HL-60 (cell line): ENCODE measurements around the gene MAST2.

Source experiments
- DNase-seq, 2 experiments: peaks; one replicate each; pipeline ENCODE4 v3.0.0-alpha.2; 2010 to 2020; ENCODE audit warnings: low read depth in 1 of 2, low spot score in 1 of 2
- H3K27ac ChIP-seq: fragments of 250-450 bp; sonication (Bioruptor Pico); replicated peaks from 2 replicates; pipeline ENCODE4 v1.5.1; 2020; ENCODE audit warnings: mild to moderate bottlenecking, moderate library complexity
- H3K27me3 ChIP-seq: fragments of 250-450 bp; sonication (Bioruptor Pico); 2 replicates; pipeline ENCODE4 v1.5.1; 2021; ENCODE audit warnings: mild to moderate bottlenecking, moderate library complexity; ENCODE audit not compliant: insufficient read depth, poor library complexity, severe bottlenecking
- H3K4me3 ChIP-seq: replicated peaks from 2 replicates; pipeline ENCODE4 v1.5.1; 2011; ENCODE audit warnings: mild to moderate bottlenecking, control low read depth, low read length; ENCODE audit not compliant: insufficient read depth
- CTCF ChIP-seq: IDR thresholded peaks from one replicate; pipeline ENCODE4 v1.5.1; 2011; ENCODE audit warnings: low read length, control low read depth, inconsistent platforms; ENCODE audit not compliant: insufficient read depth
- GABPA ChIP-seq: IDR thresholded peaks from 2 replicates; pipeline ENCODE4 v1.6.1; 2012; ENCODE audit warnings: low read depth
- POLR2AphosphoS5 ChIP-seq: IDR thresholded peaks from 2 replicates; pipeline ENCODE4 v1.6.1; 2012; ENCODE audit warnings: low read depth
- SPI1 ChIP-seq: IDR thresholded peaks from 2 replicates; pipeline ENCODE4 v1.6.1; 2012; ENCODE audit warnings: low read depth, mild to moderate bottlenecking, borderline replicate concordance
- TF ChIP-seq, protein P1 (sequence below): IDR thresholded peaks from 2 replicates; pipeline ENCODE4 v1.6.1; 2012; ENCODE audit warnings: low read depth; ENCODE audit not compliant: insufficient replicate concordance

The MAST2 gene

DNA sequence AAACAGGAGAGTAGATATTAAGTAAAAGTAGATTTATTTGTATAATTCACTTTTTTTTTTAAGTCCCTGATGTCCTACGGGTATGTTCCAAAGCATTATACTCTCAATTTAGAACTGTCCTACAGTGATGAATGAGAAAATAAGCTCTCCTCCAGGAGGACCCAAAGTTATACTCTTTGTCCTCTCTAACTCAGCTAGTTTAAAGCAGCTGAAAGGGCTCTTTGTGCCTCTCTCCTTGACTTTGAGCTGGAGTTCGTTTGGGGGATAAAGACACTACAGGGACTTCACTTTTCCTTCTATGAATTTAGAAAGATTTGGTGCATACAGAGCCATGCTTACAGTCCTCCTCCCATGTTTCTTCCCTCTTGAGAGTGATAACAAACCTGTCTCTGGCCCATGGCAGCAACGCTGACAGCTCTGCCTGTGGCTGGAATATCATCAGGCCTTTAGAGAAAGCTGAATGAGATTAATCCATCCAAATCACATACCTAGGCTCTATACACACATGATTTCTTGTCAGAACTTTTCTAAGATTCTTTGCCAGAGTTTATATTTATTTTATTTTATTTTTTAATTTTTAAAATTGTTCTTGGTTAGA lies 194.7 kb downstream of the MAST2 start:
- TF ChIP-seq POLR2AphosphoS5 (no peak), SPI1 (no peak), GABPA (no peak), CTCF (no peak)
- TF ChIP-seq, protein P1, sequence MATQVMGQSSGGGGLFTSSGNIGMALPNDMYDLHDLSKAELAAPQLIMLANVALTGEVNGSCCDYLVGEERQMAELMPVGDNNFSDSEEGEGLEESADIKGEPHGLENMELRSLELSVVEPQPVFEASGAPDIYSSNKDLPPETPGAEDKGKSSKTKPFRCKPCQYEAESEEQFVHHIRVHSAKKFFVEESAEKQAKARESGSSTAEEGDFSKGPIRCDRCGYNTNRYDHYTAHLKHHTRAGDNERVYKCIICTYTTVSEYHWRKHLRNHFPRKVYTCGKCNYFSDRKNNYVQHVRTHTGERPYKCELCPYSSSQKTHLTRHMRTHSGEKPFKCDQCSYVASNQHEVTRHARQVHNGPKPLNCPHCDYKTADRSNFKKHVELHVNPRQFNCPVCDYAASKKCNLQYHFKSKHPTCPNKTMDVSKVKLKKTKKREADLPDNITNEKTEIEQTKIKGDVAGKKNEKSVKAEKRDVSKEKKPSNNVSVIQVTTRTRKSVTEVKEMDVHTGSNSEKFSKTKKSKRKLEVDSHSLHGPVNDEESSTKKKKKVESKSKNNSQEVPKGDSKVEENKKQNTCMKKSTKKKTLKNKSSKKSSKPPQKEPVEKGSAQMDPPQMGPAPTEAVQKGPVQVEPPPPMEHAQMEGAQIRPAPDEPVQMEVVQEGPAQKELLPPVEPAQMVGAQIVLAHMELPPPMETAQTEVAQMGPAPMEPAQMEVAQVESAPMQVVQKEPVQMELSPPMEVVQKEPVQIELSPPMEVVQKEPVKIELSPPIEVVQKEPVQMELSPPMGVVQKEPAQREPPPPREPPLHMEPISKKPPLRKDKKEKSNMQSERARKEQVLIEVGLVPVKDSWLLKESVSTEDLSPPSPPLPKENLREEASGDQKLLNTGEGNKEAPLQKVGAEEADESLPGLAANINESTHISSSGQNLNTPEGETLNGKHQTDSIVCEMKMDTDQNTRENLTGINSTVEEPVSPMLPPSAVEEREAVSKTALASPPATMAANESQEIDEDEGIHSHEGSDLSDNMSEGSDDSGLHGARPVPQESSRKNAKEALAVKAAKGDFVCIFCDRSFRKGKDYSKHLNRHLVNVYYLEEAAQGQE, result no peak
- Histone ChIP-seq H3K27me3 (no peaks in the 10 kb centered on the region), H3K27ac (no peak overlapping the region), H3K4me3 (no peak overlapping the region)
- no peak for DNase-seq

DNA sequence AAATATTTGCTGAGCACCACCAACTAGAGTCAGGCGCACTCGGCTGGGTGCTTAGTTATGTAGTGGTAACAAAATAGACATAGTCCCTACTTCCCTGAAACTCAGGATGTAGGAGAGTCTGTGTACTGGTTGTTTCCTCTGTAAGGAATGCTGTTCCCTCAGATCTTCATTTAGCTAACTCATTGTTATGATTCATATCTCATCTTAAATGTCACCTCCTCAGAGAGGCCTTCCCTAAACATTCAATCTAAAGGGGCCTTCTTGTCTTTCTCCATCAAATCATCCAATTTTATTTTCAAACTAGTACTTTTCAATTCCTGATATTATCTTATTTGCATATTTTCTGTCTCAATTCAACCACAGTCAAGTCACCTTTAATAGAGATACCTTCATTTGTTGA lies 196.1 kb downstream of the MAST2 start:
- DNase-seq, result no peak
- no peak overlapping the region for H3K27ac ChIP-seq
- H3K27me3 ChIP-seq, result no peaks in the 10 kb centered on the region
- TF ChIP-seq, protein P1, result no peak
- TF ChIP-seq CTCF, result no peak
- TF ChIP-seq SPI1, result no peak
- no peak overlapping the region for H3K4me3 ChIP-seq

GRCh38 chr1:46001081-46001785 lies 197.8 kb downstream of the MAST2 start:
- no peak overlapping the region for H3K27ac ChIP-seq
- no peak for DNase-seq
- H3K27me3 ChIP-seq, result no peaks in the 10 kb centered on the region
- H3K4me3 ChIP-seq, result no peak overlapping the region
- no peak for TF ChIP-seq POLR2AphosphoS5
- TF ChIP-seq, protein P1, result no peak
- no peak for TF ChIP-seq GABPA
- no peak for TF ChIP-seq SPI1
- TF ChIP-seq CTCF, result no peak
